HG03196 (cell line): ENCODE data around the gene ITK.
A peak's percentile ranks its signal among the peaks of the same experiment; 100 is the strongest.
"Not testable (repeated sequence)": the region's sequence is repeated elsewhere in the genome, so short reads cannot be mapped to it uniquely, and the experiment has no call there.

Experiments
- ATAC-seq: cut with Tn5 transposase; IDR thresholded peaks from one replicate; pipeline ENCODE4 v1.9.1; 2021; ENCODE audit not compliant: unreplicated experiment

The ITK gene

DNA sequence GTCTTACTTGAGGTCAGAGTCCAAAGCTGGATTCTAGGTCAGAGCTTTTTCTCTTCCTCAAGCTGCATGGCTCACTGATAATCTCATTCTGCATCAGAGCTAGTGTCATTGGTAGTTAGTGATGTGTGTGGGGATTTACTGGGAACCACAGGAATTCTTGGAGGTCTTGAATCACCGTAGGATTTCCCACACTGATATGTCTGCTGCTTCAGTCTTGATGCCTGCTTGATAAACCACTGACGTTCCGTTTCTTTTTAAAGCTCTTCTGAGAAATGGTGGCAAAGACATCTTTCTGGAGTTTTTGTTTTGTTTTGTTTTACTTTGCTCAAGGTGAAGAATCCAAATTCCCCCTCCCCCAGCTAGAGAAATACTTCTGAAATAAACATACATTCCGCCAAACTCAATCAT, 13.4 kb upstream of the ITK start:
- no peak for ATAC-seq

DNA sequence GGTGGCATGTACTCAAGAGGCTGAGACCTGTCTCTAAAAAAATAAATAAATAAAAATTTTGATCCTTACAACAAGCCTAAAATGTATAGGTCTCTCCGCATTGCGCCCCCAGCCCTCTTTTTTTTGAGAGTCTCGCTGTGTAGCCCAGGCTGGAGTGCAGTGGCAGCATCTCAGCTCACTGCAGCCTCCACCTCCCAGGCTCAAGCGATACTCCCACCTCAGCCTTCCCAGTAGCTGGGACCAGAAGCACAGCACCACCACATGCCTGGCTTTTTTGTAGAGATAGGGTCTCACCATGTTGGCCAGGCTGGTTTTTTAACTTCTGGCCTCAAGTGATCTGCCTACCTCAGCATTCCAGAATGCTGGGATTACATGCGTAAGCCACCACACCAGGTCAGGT, 12.4 kb upstream of the ITK start:
- ATAC-seq = no peak

DNA sequence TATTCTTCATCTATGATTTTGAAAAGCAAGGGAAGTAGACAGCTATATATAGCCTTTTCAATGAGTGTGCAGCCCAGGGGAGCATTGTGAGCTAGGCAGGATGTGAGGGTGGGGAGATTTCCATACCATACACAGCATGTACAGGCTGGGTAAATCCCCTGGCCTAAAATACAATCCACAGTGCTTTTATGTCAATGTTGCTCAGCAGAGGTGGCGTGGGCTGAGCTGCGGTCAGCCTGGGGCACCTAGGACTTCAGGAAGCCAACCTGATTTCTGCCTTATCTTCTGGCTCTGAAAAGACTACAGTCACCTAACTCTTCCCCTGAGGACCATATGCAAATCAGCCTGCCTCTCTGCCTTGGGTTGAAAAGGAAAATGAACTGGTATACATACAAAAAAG, 8.2 kb upstream of the ITK start:
- ATAC-seq = peak; percentile 99

DNA sequence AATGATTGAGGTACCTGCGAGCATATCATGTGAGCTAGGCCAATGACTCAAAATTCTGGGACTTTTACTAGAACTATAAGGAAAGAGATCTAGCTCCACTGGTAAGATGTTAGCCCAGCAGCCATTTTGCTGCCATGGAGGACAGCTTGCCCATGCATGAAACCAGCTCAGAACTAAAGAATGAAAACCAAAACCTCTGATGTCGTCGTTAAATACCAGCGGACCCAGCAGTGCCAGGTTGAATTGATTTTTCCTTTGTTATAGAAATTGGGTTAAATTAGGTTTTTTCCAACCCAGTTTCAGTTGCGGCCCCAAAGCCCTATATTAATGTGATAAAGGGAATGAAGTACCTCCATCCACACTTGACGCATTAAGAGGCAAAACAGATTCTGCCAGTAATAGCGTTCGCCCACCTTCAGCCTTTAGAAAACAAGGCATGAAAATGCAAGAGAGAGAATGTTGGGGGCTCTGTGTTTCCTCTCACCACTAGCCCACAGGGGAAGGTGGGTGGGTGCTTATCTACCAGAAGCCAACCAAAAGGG, 5.5 kb upstream of the ITK start:
- ATAC-seq = no peak

DNA sequence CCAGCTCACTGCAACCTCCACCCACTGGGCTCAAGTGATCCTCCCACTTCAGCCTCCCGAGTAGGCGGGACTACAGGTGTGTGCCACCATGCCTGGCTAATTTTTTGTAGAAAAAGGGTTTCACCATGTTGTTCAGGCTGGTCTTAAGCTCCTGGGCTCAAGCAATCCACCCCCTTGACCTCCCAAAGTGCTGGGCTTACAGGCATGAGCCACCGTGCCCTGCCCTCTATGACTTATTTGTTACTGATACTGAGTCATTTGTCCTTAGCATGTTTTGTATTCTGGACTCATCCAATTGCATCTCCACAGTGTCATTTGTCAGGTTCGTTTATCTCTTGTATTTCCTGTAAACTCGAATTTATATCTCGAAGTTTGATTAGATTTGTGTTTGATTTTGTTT, 2.7 kb upstream of the ITK start:
- no peak for ATAC-seq

DNA sequence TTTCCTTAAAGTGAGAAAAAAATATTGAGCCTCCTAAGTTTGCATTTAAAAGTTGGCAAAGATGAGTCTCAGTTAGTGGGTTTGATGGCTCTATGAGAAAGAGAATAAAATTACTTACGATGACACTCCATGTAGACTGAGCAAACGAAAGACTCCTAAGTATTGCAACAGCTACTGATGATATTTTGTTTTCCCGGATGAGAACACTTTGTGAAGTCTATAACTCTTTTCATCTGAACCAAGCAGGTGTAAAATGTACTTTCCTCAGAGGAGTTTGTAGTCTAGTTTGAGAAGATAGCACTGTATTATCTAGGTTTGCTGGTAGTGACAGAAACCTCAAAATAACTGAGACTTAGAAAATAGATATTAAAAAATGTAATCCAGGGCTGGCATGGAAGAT, 1.7 kb upstream of the ITK start:
- ATAC-seq = no peak

DNA sequence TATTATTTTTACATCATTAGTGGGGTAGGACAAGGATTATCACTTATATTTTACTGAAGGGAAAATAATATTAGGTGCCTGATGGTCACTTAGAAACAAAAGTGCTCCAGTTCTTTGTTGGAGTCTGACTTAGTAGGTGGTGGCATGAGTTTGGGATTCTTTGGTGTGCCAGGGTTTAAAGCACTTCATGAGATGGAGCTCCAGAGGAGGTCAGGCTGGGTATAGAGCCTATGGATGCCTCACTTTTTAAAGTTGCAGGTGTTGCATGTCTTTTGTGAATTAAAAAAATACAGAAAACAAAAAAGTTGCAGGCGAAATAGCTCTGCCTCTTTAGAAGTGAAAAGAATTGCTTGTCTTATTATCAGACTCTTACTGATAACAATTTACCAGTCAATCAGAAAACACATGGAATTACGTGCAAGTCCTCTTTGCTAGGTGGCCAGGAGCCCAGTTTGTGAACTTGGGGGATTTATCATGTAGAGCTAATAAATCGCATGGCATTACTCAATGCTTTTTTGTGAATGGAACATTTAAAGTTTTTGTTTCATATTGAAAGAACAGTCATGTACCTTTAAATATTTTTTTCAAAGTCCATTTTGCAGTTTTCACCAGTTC, 1.6 kb downstream of the ITK start:
- ATAC-seq = no peak

DNA sequence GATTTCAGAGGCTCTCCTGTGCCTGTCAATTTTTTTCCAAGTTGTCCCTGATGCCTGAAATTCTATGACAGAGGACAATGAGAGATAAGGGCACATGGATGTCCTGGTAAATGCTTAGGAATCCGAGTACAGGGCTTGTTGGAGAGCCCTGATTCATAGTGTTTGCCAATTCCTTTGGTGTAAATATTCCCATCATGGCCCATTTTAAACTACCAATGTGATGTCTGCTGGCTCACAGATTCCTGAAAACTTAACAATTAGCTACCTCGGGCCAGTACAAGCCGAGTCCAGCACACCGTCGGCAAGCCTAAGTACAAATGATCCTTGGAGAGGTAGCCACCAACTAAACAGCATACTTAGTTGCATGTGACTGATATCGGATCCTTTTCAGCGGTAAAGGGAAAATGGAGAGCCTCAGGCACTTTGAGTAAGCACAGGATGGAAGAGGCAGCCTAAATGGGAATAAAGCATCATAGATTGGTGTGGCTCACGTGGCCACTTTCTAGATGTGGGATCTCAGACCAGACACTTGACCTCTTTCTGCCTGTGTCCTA, 3.6 kb downstream of the ITK start:
- no peak for ATAC-seq

DNA sequence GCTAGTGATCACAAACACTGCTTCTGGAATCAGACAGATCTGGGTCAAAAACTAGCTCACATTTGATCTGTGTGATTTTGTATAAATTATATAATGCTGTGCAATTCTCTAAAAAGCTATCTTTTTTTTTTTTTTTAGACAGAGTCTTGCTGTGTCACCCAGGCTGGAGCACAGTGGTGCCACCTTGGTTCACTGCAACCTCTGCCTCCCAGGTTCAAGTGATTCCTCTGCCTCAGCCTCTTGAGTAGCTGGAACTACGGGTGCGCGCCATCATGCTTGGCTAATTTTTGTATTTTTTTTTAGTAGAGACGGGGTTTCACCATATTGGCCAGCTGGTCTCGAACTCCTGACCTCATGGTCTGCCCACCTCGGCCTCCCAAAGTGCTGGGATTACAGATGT, 4.5 kb downstream of the ITK start:
- not testable (repeated sequence) for ATAC-seq

DNA sequence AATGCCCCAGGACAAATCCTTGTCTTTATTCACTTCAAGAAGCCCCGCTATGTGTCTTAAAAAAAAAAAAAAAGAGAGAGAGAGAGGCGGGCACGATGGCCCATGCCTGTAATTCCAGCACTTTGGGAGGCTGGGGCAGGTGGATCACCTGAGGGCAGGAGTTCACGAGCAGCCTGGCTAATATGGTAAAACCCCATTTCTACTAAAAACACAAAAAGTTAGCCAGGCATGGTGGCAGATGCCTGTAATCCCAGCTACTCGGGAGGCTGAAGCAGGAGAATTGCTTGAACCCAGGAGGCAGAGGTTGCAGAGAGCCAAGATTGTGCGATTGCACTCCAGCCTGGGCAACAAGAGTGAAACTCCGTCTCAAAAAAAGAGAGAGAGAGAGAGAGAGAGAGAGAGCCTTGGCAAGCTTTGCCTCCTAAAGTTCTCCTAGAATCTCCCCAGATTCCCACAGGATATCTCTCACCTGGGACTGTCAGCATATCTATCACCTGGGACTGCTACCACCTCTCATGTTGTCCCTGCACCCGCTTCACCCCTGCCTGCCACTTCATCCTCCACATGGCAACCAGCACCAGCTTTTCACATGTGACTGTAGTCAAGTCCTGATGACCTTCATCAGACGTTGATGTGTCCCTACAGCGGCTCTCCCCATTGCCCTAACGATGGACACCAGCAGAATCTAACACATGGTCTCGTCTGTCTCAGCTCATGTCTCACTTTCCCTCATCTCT, 5.8 kb downstream of the ITK start:
- no peak for ATAC-seq

DNA sequence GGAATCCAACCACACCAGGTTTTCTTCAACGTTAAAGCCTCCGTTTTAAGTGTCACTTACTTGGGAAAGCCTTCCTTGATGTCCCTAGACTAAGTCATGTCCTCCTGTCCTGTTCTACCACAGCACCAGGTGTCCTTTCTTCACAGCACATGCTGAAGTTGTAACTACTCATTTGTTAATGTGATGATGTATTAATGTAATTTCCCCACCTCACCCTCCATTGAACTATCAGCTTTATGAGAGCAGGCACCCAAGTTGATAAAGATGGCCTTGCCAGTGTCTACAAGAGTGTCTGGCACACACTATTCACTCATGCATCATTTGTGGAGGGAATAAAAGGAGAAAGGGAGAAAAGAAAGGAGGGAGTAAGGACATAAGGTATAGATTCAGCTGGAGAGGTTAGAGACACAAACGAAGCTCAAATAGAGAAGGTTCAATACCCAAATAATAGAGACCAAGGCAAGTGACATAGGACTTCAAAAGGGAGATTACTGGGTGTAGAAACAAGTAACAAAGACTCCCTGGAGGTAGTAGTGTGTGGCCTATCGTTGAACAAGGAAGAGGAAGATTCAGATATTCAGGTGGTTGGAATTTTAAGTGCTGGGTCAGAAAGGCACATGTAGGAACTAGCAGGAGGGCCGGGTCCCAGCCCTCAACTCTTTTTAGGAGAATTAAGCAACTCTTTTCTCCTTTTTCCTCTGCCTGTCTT, 6.6 kb downstream of the ITK start:
- ATAC-seq = no peak

DNA sequence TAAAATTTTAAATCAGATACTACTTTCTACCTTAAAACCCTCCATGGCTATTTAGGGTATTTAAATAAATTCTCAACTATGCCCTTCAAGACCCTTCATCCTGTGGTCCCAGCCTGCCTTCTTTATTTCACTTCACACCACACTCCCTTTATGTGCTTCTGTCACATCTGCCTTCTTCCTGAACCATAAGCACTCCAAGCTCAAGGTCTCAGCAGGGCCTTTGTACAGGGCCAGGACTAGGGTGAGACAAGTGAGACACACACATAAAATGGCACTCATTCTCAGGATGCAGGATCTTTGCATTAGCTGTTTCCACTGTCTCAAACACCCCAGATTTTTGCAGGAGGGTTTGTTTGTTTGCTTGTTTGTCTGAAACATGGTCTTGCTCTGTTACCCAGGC, 7.6 kb downstream of the ITK start:
- ATAC-seq = no peak

DNA sequence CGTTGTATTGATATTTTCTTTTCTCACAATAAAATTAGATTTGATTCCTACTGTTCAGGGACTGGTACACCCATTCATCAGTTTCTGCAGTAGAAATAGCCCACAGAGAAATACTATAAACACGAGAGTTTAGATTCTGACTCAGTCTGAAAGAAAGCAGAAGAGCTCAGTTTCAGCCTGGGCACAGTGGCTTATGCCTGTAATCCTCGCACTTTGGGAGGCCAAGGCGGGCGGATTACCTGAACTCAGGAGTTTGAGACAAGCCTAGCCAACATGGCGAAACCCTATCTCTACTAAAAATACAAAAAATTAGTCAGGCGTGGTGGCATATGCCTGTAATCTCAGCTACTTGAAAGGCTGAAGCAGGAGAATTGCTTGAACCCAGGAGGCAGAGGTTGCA, 8.6 kb downstream of the ITK start:
- ATAC-seq = peak; percentile 76

DNA sequence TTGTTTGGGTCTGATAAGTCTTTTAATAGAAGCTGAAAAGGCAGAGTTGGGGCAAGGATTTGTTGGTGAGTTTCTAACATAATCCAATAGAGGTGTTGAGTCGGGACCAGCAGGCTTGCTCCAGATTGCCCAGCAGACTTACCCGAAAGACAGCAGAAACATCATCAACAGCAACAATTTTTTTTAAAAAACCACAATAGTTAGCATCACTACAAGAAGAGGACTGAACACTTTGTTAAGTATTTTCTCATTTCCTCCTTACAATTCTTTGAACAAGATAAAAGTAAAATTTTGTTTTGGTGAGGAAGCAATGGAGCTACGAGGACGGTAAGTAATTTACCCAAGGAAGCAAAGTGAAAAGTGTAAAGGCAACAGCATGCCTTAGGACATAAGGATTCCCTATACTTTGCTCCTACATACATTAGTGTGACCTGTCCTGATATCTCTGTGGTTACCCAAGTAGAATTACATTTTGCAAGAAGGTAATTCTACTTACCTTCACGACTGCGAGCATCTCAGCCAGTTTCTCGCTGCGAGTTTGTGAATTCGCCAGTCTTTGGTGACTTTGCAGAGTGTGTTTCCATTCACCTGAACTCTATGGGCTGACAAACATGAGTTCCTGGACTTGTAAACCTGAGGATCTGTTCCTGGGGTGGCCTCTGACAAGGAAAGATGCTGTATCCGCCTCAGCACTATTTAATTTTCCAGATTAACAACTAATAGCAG, 13.2 kb downstream of the ITK start:
- no peak for ATAC-seq

DNA sequence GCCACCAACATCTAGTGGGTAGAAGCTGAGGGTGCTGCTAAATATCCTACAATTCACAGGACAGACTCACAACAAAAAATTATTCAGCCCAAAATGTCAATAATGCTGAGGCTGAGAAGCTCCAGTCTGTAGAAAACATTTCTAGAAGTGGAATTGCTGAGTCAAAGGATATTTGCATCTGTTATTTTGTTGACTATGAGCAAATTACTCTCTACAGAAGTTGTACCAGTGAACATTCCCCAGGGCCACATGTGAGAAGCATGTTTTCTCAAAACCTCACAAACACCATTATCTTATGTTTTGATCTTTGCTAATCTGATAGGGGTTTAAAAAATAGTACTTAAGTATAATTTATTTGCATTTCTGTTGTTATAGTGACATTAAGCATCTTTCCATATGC, 15.4 kb downstream of the ITK start:
- no peak for ATAC-seq

DNA sequence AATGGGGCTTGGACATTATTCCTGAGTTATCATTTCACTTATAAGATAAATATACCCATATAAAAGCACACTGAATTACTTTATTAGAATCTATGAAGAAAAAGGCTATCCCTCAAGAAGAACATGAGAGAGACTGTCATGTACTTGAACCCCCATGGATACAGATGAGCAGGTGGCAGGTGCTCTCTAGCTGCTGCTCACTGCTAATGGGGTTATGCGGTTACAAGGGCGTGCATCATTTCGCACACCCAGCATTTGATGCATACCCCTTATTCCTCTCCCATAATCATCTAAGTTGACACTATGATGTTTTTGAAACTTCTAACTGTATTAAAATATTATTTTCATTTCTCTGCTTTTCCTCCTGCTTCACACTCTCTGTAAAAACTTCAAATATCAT, 16.4 kb downstream of the ITK start:
- ATAC-seq = no peak

DNA sequence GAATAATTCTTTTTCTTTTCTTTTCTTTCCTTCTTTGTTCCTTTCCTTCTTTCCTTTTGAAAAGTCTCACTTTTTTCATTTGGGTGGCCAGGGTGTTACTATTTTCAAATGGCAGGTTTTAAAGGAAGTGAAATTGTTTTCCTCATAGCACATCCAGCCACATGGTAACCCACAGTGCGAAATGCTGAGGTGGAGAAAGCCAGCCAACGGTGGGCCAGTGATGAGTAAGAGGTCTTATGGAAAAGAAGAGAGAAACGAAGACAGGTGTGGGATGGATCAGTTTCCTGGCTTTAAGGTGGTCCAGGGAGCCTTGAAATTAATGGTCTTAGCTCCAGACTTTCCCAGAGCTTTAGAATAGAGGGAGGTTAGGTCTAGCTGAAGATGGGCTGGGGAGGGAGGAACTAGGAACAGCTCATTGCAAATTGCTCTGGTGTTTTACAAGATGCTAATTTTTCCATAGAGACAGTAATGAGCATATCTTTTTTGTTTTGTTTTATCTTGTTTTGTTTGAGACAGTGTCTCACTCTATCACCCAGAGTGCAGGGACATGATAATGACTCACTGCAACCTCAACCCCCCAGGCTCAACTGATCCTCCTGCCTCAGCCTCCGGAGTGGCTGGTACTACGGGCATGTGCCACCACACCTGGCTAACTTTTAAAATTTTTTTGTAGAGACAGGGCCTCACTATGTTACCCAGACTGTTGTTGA, 17.8 kb downstream of the ITK start:
- ATAC-seq = no peak

DNA sequence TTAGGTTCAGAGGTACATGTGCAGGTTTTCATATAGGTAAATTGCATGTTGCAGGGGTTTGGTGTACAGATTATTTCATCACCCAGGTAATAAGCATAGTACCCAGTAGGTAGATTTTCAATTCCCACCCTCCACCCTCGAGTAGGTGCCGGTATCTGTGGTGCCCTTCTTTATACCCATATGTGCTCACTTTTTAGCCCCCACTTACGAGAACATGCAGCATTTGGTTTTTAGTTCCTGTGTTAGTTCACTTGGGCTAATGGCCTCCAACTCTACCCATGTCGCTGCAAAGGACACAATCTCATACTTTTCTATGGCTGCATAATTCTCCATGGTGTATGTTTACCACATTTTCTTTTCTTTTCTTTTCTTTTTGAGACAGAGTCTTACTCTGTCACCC, 21.2 kb downstream of the ITK start:
- ATAC-seq = no peak

DNA sequence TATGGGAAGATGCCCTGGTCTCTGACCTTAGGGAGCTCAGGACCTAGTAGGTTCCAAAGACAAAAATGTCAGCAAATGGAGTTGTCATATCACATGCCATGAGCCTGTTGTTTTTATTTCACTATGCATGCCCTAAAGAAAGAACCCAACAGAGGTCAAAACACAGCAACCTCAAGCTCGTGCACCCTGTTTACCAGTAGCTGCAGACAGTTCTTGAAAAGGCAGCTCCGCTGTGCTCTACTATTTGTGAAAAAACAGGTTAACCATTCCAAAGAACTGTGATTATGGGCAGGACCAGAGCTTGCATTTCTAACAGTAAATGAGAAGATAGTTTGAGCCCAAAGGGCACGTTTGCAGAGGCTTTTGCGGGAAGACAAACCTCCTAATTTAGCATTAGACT, 22.8 kb downstream of the ITK start:
- no peak for ATAC-seq

DNA sequence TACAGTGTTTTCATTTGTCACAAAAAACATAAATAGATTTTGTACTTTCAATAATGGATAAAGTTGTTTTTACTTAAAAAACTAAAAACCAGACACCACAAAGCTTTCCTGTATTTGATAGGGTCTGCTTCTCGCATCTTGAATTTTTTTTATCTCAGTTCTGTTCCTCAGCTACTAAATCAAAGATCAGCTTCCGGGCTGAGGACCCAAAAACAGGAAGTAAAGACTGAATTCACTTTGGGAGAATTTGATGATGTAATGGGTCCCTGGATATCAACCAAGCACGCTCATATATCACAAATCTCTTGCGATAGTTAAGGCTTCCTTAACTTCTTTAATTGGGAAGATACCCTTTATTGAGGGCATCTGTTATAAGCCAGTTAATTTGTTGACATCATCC, 24.1 kb downstream of the ITK start:
- ATAC-seq = no peak

DNA sequence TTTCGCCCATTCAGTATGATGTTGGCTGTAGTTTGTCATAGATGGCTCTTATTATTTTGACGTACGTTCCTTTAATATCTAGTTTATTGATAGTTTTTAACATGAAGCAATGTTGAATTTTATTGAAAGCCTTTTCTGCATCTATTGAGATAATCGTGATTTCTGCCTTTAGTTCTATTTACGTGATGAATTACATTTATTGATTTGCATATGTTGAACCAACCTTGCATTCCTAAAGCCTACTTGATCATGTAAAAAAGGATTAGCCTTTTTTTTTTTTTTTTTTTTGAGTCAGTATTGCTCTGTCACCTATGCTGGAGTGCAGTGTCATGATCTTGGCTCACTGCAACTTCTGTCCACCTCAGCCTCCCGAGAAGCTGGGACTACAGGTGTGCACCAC, 25.1 kb downstream of the ITK start:
- ATAC-seq = no peak
